CD4-positive, alpha-beta T cell (primary cell): Measurements from ENCODE around the gene NACC2. TPM values are rescaled to one million over a fixed set of nuclear protein-coding genes. Genes with fewer than 3 reads are reported as not detected.

Experiments used
- ATAC-seq: fragments of 200-7000 bp; cut with Tn5 transposase; one replicate; pipeline ENCODE4 v1.10.0; 2022; ENCODE audit warnings: mild to moderate bottlenecking; ENCODE audit not compliant: poor library complexity
- CTCF ChIA-PET: fragments of 350-600 bp; sonication (Branson Sonifier 250); formaldehyde crosslinking; loops from one replicate; lab custom pipeline; 2021; ENCODE audit warnings: antibody characterized with exemption, inconsistent platforms; lab: Charles Lee
- POLR2A ChIA-PET: fragments of 350-600 bp; sonication (Branson Sonifier 250); formaldehyde crosslinking; loops from one replicate; lab custom pipeline; 2021; ENCODE audit warnings: antibody characterized with exemption, inconsistent platforms; lab: Charles Lee
- DNase-seq, 14 experiments: peaks; one replicate each; pipeline ENCODE4 v3.0.0-alpha.2; 2013 to 2020; ENCODE audit warnings: mixed read lengths in 2 of 14
- H3K27ac ChIP-seq, 2 donors: one replicate each; pipeline versions ENCODE4 v1.5.1 to v1.7.0; 2013; ENCODE audit warnings: low read length in 2 of 2, low read depth in 1 of 2, mild to moderate bottlenecking in 1 of 2
- H3K27me3 ChIP-seq, 2 experiments: 1 replicate in 1 of 2; 2 replicates in 1 of 2; pipeline versions ENCODE4 v1.6.1 to v1.7.0; 2013; ENCODE audit warnings: low read length in 2 of 2, control low read depth in 1 of 2, mild to moderate bottlenecking in 1 of 2, moderate library complexity in 1 of 2; ENCODE audit not compliant: insufficient read depth in 2 of 2, control insufficient read depth in 1 of 2
- H3K36me3 ChIP-seq: one replicate; pipeline ENCODE4 v1.6.1; 2013; ENCODE audit warnings: low read length, control low read depth; ENCODE audit not compliant: insufficient read depth
- H3K4me1 ChIP-seq: one replicate; pipeline ENCODE4 v1.6.1; 2013; ENCODE audit warnings: low read length, control low read depth; ENCODE audit not compliant: insufficient read depth
- H3K4me3 ChIP-seq: one replicate; pipeline ENCODE4 v1.5.1; 2013; ENCODE audit warnings: mild to moderate bottlenecking, low read length, moderate library complexity
- H3K9me3 ChIP-seq, 2 experiments: 1 replicate in 1 of 2; 2 replicates in 1 of 2; pipeline versions ENCODE4 v1.6.1 to v1.7.0; 2013; ENCODE audit warnings: low read length in 2 of 2, mild to moderate bottlenecking in 2 of 2, control low read depth in 1 of 2, moderate library complexity in 1 of 2; ENCODE audit not compliant: control insufficient read depth in 1 of 2, insufficient read depth in 1 of 2
- H3K27ac Mint-ChIP-seq: one replicate; pipeline ENCODE4 v1.8.0; 2020; ENCODE audit warnings: mixed read lengths
- H3K27me3 Mint-ChIP-seq: one replicate; pipeline ENCODE4 v1.8.0; 2021; ENCODE audit warnings: mixed read lengths
- H3K36me3 Mint-ChIP-seq: one replicate; pipeline ENCODE4 v1.8.0; 2021; ENCODE audit warnings: low read depth, mixed read lengths
- H3K4me1 Mint-ChIP-seq: one replicate; pipeline ENCODE4 v1.8.0; 2021; ENCODE audit warnings: low read depth, mixed read lengths
- H3K4me3 Mint-ChIP-seq: one replicate; pipeline ENCODE4 v1.8.0; 2020; ENCODE audit warnings: mild to moderate bottlenecking, mixed read lengths
- H3K9me3 Mint-ChIP-seq: one replicate; pipeline ENCODE4 v1.8.0; 2020; ENCODE audit warnings: mixed read lengths
- intact Hi-C, 2 experiments: fragments of 100-400 bp; cut with DNase I in 1 of 2; cut with micrococcal nuclease in 1 of 2; formaldehyde crosslinking; loops; one replicate each; pipeline versions ENCODE4 v1.15.1 to v1.9.0; 2023 to 2025; cut with DNase I, micrococcal nuclease
- total RNA-seq, 174 experiments: library from RNA in 2 of 174; stranded (reverse) in 2 of 174; gene quantifications; one replicate each; pipeline ENCODE4 v1.2.3 and lab custom pipeline; 2021 to 2026
- TF ChIP-seq, protein P1 (sequence below): fragments of 200-600 bp; IDR thresholded peaks from one replicate; pipeline ENCODE4 v1.8.0; 2022; ENCODE audit warnings: antibody characterized with exemption, mild to moderate bottlenecking

Gene NACC2
- total RNA-seq, 2 experiments from 2014 or later: 2.1 to 2.7 TPM

GRCh38 chr9:136054798-136055714 is 40.0 kb downstream of the NACC2 start:
- H3K27ac ChIP-seq: no peak overlapping the region
- Mint-ChIP-seq H3K27me3 (peaks cover 22% of the 10 kb centered on the region), H3K4me3 (no peak overlapping the region), H3K4me1 (peaks cover 15% of the 10 kb centered on the region), H3K27ac (no peak overlapping the region), H3K36me3 (no peaks in the 10 kb centered on the region), H3K9me3 (no peaks in the 10 kb centered on the region)
- DNase-seq (no peak), ATAC-seq (no peak)
- TF ChIP-seq, protein P1, sequence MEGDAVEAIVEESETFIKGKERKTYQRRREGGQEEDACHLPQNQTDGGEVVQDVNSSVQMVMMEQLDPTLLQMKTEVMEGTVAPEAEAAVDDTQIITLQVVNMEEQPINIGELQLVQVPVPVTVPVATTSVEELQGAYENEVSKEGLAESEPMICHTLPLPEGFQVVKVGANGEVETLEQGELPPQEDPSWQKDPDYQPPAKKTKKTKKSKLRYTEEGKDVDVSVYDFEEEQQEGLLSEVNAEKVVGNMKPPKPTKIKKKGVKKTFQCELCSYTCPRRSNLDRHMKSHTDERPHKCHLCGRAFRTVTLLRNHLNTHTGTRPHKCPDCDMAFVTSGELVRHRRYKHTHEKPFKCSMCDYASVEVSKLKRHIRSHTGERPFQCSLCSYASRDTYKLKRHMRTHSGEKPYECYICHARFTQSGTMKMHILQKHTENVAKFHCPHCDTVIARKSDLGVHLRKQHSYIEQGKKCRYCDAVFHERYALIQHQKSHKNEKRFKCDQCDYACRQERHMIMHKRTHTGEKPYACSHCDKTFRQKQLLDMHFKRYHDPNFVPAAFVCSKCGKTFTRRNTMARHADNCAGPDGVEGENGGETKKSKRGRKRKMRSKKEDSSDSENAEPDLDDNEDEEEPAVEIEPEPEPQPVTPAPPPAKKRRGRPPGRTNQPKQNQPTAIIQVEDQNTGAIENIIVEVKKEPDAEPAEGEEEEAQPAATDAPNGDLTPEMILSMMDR: no peak
- no peaks in the 10 kb centered on the region for H3K36me3 ChIP-seq
- intact Hi-C loops: no loop called here
- peaks cover 18 to 20% of the 10 kb centered on the region in 2 experiments for H3K27me3 ChIP-seq
- POLR2A ChIA-PET: no interaction called here
- peaks cover 59% of the 10 kb centered on the region for H3K4me1 ChIP-seq
- no peak overlapping the region for H3K4me3 ChIP-seq
- CTCF ChIA-PET: no interaction called here
- peaks cover 0 to 6% of the 10 kb centered on the region in 2 experiments for H3K9me3 ChIP-seq

GRCh38 chr9:136054146-136054545 is 40.9 kb downstream of the NACC2 start:
- no peak for DNase-seq
- Mint-ChIP-seq H3K36me3 (no peaks in the 10 kb centered on the region), H3K9me3 (no peaks in the 10 kb centered on the region), H3K4me3 (no peak overlapping the region), H3K27me3 (peaks cover 22% of the 10 kb centered on the region), H3K27ac (no peak overlapping the region), H3K4me1 (peaks cover 15% of the 10 kb centered on the region)
- H3K27ac ChIP-seq: no peak overlapping the region
- H3K4me1 ChIP-seq: peaks cover 59% of the 10 kb centered on the region
- H3K27me3 ChIP-seq: peaks cover 18 to 20% of the 10 kb centered on the region in 2 experiments
- peaks cover 2% of the 10 kb centered on the region for H3K36me3 ChIP-seq
- ChIA-PET POLR2A (no interaction called here), CTCF (no interaction called here)
- no peak for ATAC-seq
- intact Hi-C loops: no loop called here
- H3K4me3 ChIP-seq: no peak overlapping the region
- H3K9me3 ChIP-seq: peaks cover 0 to 6% of the 10 kb centered on the region in 2 experiments
- TF ChIP-seq, protein P1: no peak

DNA sequence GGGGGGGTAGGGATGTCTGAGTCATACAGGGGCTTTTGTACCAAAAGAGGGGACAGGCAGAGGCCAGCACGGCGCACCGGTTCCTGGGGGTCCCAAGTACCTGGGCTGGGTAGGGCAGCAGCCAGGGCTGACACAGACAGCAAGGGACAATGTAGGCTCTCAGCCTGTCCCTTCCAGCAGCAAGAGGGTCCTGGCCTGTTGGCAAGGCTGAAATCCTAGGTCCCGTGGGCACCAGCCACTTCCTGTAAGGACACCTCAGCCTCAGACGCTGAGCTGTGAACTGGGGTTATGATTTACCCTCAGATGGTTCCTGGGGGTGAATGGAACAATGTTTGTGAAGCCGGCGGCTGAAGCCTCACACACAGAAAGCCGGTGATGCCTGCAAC is 41.3 kb downstream of the NACC2 start:
- Histone ChIP-seq H3K36me3 (peaks cover 5% of the 10 kb centered on the region), H3K9me3 (peaks cover 0 to 6% of the 10 kb centered on the region in 2 experiments), H3K27me3 (peaks cover 18 to 20% of the 10 kb centered on the region in 2 experiments), H3K27ac (no peak overlapping the region), H3K4me1 (peaks cover 59% of the 10 kb centered on the region), H3K4me3 (no peak overlapping the region)
- H3K4me1 Mint-ChIP-seq: peaks cover 15% of the 10 kb centered on the region
- no peak for ATAC-seq
- H3K4me3 Mint-ChIP-seq: no peak overlapping the region
- DNase-seq: no peak
- intact Hi-C loops: no loop called here
- H3K36me3 Mint-ChIP-seq: no peaks in the 10 kb centered on the region
- TF ChIP-seq, protein P1: no peak
- no peak overlapping the region for H3K27ac Mint-ChIP-seq
- POLR2A ChIA-PET: no interaction called here
- H3K27me3 Mint-ChIP-seq: peaks cover 22% of the 10 kb centered on the region
- CTCF ChIA-PET: no interaction called here
- H3K9me3 Mint-ChIP-seq: no peaks in the 10 kb centered on the region
